HG02759 (cell line): ENCODE measurements around the gene RAPGEF2.
"Not testable (repeated sequence)": the region's sequence is repeated elsewhere in the genome, so short reads cannot be mapped to it uniquely, and the experiment has no call there.

Experiments
- ATAC-seq: cut with Tn5 transposase; IDR thresholded peaks from one replicate; pipeline ENCODE4 v1.9.1; 2021; ENCODE audit warnings: mild to moderate bottlenecking, moderate library complexity; ENCODE audit not compliant: unreplicated experiment

Gene RAPGEF2

GRCh38 chr4:159227984-159228383 lies 125.1 kb downstream of the RAPGEF2 start:
- no peak for ATAC-seq

- ATAC-seq = no peak
Measured at GRCh38 chr4:159229164-159229563, 126.3 kb downstream of the RAPGEF2 start.

- no peak for ATAC-seq
Measured at GRCh38 chr4:159232465-159233106, 129.7 kb downstream of the RAPGEF2 start.

GRCh38 chr4:159235779-159236368 lies 133.0 kb downstream of the RAPGEF2 start:
- ATAC-seq = no peak

GRCh38 chr4:159237975-159238374 lies 135.1 kb downstream of the RAPGEF2 start:
- no peak for ATAC-seq

- no peak for ATAC-seq
Measured at GRCh38 chr4:159238631-159239030, 135.8 kb downstream of the RAPGEF2 start.

GRCh38 chr4:159239629-159240028 lies 136.8 kb downstream of the RAPGEF2 start:
- no peak for ATAC-seq

GRCh38 chr4:159240046-159240445 lies 137.2 kb downstream of the RAPGEF2 start:
- ATAC-seq = no peak

- no peak for ATAC-seq
Measured at GRCh38 chr4:159240687-159241086, 137.8 kb downstream of the RAPGEF2 start.

- ATAC-seq = no peak
Measured at GRCh38 chr4:159242427-159242826, 139.5 kb downstream of the RAPGEF2 start.

- no peak for ATAC-seq
Measured at GRCh38 chr4:159248384-159249178, 145.7 kb downstream of the RAPGEF2 start.

- no peak for ATAC-seq
Measured at GRCh38 chr4:159250751-159251325, 148.0 kb downstream of the RAPGEF2 start.

- ATAC-seq = not testable (repeated sequence)
Measured at GRCh38 chr4:159251580-159251979, 148.7 kb downstream of the RAPGEF2 start.

GRCh38 chr4:159252491-159252890 lies 149.6 kb downstream of the RAPGEF2 start:
- no peak for ATAC-seq

GRCh38 chr4:159256037-159256436 lies 153.2 kb downstream of the RAPGEF2 start:
- no peak for ATAC-seq

GRCh38 chr4:159258889-159259560 lies 156.1 kb downstream of the RAPGEF2 start:
- ATAC-seq = no peak

GRCh38 chr4:159264057-159264456 lies 161.2 kb downstream of the RAPGEF2 start:
- ATAC-seq = no peak

GRCh38 chr4:159266981-159267868 lies 164.3 kb downstream of the RAPGEF2 start:
- ATAC-seq = peak; percentile 57

- ATAC-seq = no peak
Measured at GRCh38 chr4:159267869-159268285, 165.0 kb downstream of the RAPGEF2 start.

GRCh38 chr4:159268607-159269006 lies 165.7 kb downstream of the RAPGEF2 start:
- ATAC-seq = no peak
